K562 (cell line): ENCODE data around the gene ETS2. TPM values are rescaled to one million over a fixed set of nuclear protein-coding genes. Genes with fewer than 3 reads are reported as not detected.
A peak's percentile ranks its signal among the peaks of the same experiment; 100 is the strongest.

Experiments
- ATF1 ChIP-seq, 2 experiments: fragments of 450-650 bp in 1 of 2; IDR thresholded peaks; 2 replicates each; pipeline ENCODE4 v1.6.1; 2016; ENCODE audit warnings: missing compliant biosample characterization in 1 of 2, missing genetic modification characterization in 1 of 2
- ATF6 ChIP-seq: sonication (generic); formaldehyde crosslinking; IDR thresholded peaks from 2 replicates; pipeline ENCODE4 v1.4.0; 2020; ENCODE audit warnings: mild to moderate bottlenecking, missing genetic modification reagents
- CBX2 ChIP-seq: fragments of 200-600 bp; sonication (generic); IDR thresholded peaks from one replicate; pipeline ENCODE4 v1.6.1; 2012; ENCODE audit warnings: mild to moderate bottlenecking, low read length, inconsistent platforms; ENCODE audit not compliant: insufficient read depth, poor library complexity, severe bottlenecking
- E2F3 ChIP-seq: fragments of 250-450 bp; sonication (Bioruptor Pico); IDR thresholded peaks from 2 replicates; pipeline ENCODE4 v1.4.0; 2020; ENCODE audit warnings: mild to moderate bottlenecking
- EP400 ChIP-seq: fragments of 450-650 bp; IDR thresholded peaks from 2 replicates; pipeline ENCODE4 v1.6.1; 2017; ENCODE audit warnings: antibody characterized with exemption, mild to moderate bottlenecking, moderate library complexity
- IFI16 ChIP-seq: fragments of 250-450 bp; sonication (Bioruptor Pico); IDR thresholded peaks from 2 replicates; pipeline ENCODE4 v2.1.2; 2022; ENCODE audit warnings: mild to moderate bottlenecking, inconsistent platforms
- JUN ChIP-seq, 2 experiments: sonication (generic) in 1 of 2; formaldehyde crosslinking in 1 of 2; IDR thresholded peaks; 2 replicates each; pipeline versions ENCODE4 v1.6.1 to v1.8.0; 2012 to 2022; ENCODE audit warnings: borderline replicate concordance in 2 of 2, mild to moderate bottlenecking in 2 of 2, improper control_type of control experiment in 1 of 2, low read depth in 1 of 2, low read length in 1 of 2, missing genetic modification reagents in 1 of 2
- KAT2B ChIP-seq: IDR thresholded peaks from one replicate; pipeline ENCODE4 v1.6.1; 2012; ENCODE audit warnings: low read depth, mild to moderate bottlenecking, control low read depth, inconsistent platforms, low read length, moderate library complexity
- MYC ChIP-seq, 2 experiments: fragments of 250-450 bp in 1 of 2; sonication (Bioruptor Pico) in 1 of 2; IDR thresholded peaks; 2 replicates each; pipeline versions ENCODE4 v1.5.1 to v1.6.1; 2012 to 2021; ENCODE audit warnings: low read depth in 2 of 2, borderline replicate concordance in 1 of 2, improper control_type of control experiment in 1 of 2, low read length in 1 of 2, mild to moderate bottlenecking in 1 of 2, moderate library complexity in 1 of 2
- RAD21 ChIP-seq, 2 experiments: fragments of 250-450 bp in 1 of 2; fragments of 450-650 bp in 1 of 2; sonication (Bioruptor Pico) in 1 of 2; formaldehyde crosslinking in 1 of 2; IDR thresholded peaks in 1 of 2; conservative IDR thresholded peaks in 1 of 2; 2 replicates each; pipeline versions ENCODE4 v1.4.0 to v1.8.0; 2020 to 2022; ENCODE audit warnings: mild to moderate bottlenecking in 2 of 2, moderate library complexity in 1 of 2
- RNF2 ChIP-seq: sonication (generic); IDR thresholded peaks from 2 replicates; pipeline ENCODE4 v1.6.1; 2016
- RNF219 ChIP-seq: fragments of 250-450 bp; sonication (Bioruptor Pico); IDR thresholded peaks from 2 replicates; pipeline ENCODE4 v1.5.0; 2022; ENCODE audit warnings: mild to moderate bottlenecking
- SIX5 ChIP-seq, 2 experiments: IDR thresholded peaks; 2 replicates each; pipeline ENCODE4 v1.6.1; 2011; ENCODE audit warnings: low read length in 2 of 2, borderline replicate concordance in 1 of 2, low read depth in 1 of 2, mild to moderate bottlenecking in 1 of 2, moderate library complexity in 1 of 2; ENCODE audit not compliant: insufficient read depth in 1 of 2
- SMARCA4 ChIP-seq: fragments of 450-650 bp; IDR thresholded peaks from 2 replicates; pipeline ENCODE4 v1.6.1; 2016
- SMARCE1 ChIP-seq: fragments of 450-650 bp; IDR thresholded peaks from 2 replicates; pipeline ENCODE4 v1.7.1; 2016; ENCODE audit warnings: mild to moderate bottlenecking
- TAL1 ChIP-seq: fragments of 450-650 bp; IDR thresholded peaks from 2 replicates; pipeline ENCODE4 v1.6.1; 2016; ENCODE audit warnings: mild to moderate bottlenecking
- U2AF2 ChIP-seq: fragments of 200-400 bp; formaldehyde crosslinking; optimal IDR thresholded peaks from 2 replicates; pipeline ENCODE3; 2017; ENCODE audit warnings: low read depth, mild to moderate bottlenecking, low read length
- YY1 ChIP-seq, 3 experiments: IDR thresholded peaks; 2 replicates each; pipeline ENCODE4 v1.6.1; 2011; ENCODE audit warnings: low read length in 2 of 3, mild to moderate bottlenecking in 2 of 3, moderate library complexity in 2 of 3, borderline replicate concordance in 1 of 3, control low read depth in 1 of 3, low read depth in 1 of 3; ENCODE audit not compliant: insufficient read depth in 3 of 3, insufficient replicate concordance in 2 of 3, control insufficient read depth in 1 of 3, insufficient read length in 1 of 3; ENCODE audit errors: extremely low read depth in 1 of 3
- ZC3H4 ChIP-seq: sonication (generic); formaldehyde crosslinking; IDR thresholded peaks from 2 replicates; pipeline ENCODE4 v1.9.0; 2021; ENCODE audit warnings: missing genetic modification reagents, borderline replicate concordance
- ZEB2 ChIP-seq: fragments of 450-650 bp; IDR thresholded peaks from 2 replicates; pipeline ENCODE4 v1.6.1; 2016
- ZNF586 ChIP-seq: fragments of 450-650 bp; formaldehyde crosslinking; conservative IDR thresholded peaks from 2 replicates; pipeline ENCODE4 v1.4.0; 2020; ENCODE audit warnings: mild to moderate bottlenecking, moderate library complexity
- polyA plus RNA-seq, 8 experiments: library from polyadenylated mRNA; depleted of rRNA in 4 of 8; stranded (reverse) in 5 of 8; unstranded in 3 of 8; fragments of >200 nt; fragmentation: Nextera tagmentation in 2 of 8; fragmentation: Illumina TruSeq in 1 of 8; extraction: Ambion mirVana in 2 of 8; extraction: Trizol in 1 of 8; gene quantifications; 2 replicates each; pipeline versions ENCODE4 v1.2.1 to v1.2.3, GENCODE V29; 2011 to 2014; ENCODE audit warnings: inconsistent platforms in 1 of 8, missing spikeins in 1 of 8
- total RNA-seq, 7 experiments: library from RNA; depleted of rRNA in 6 of 7; stranded (reverse); fragments of >200 nt in 6 of 7; fragmentation: Illumina TruSeq in 2 of 7; extraction: Trizol in 2 of 7; gene quantifications; 2 replicates each; pipeline versions ENCODE4 v1.2.1 to v1.2.3, GENCODE V29; 2011 to 2021; ENCODE audit warnings: low replicate concordance in 1 of 7

Gene ETS2
- total and polyA plus RNA-seq, 9 of the 15 experiments (the other 6 are each of a cell fraction or from before 2014, with no cell fraction given): 1.7 to 24.4 (median 12.2) TPM

- TF ChIP-seq IFI16 (no peak), CBX2 (no peak), SMARCA4 (peak; percentile 82; the same call in 1 of the 2 replicates), RNF219 (no peak), E2F3 (CRISPR knock-in tag) (no peak), YY1 (IDR thresholded peaks at IDR 0.05; ENCODE audit: borderline replicate concordance in 1 of 3, control insufficient read depth in 1 of 3, extremely low read depth in 1 of 3, insufficient read depth in 3 of 3, insufficient read length in 1 of 3, insufficient replicate concordance in 2 of 3, low read depth in 1 of 3, low read length in 2 of 3) (no peak), RAD21 (CRISPR knock-in tag; conservative IDR thresholded peaks at IDR 0.05 in 1 of 2, IDR thresholded peaks at IDR 0.05 in 1 of 2) (peak in 1 of 2 experiments; percentile 3; a peak in 2 of 4 replicates), ZC3H4 (CRISPR knock-in tag) (no peak), JUN (IDR thresholded peaks at IDR 0.05; ENCODE audit: borderline replicate concordance, low read depth, low read length) (peak; percentile 90), JUN (CRISPR knock-in tag; IDR thresholded peaks at IDR 0.05; ENCODE audit: borderline replicate concordance) (no peak), ZNF586 (CRISPR knock-in tag) (0 out of 2 replicates have a peak, but pooled peaks have one; percentile 58), KAT2B (no peak), ATF1 (CRISPR knock-in tag; IDR thresholded peaks at IDR 0.05) (no peak), ATF1 (tag; IDR thresholded peaks at IDR 0.05) (peak; percentile 68), MYC (IDR thresholded peaks at IDR 0.05; ENCODE audit: low read depth, low read length) (peak; percentile 77), MYC (CRISPR knock-in tag; IDR thresholded peaks at IDR 0.05; ENCODE audit: borderline replicate concordance, low read depth) (no peak), SMARCE1 (peak; percentile 77; the same call in 1 of the 2 replicates), ATF6 (CRISPR knock-in tag) (no peak), EP400 (peak; percentile 73), RNF2 (peak; percentile 76), SIX5 (IDR thresholded peaks at IDR 0.05; ENCODE audit: borderline replicate concordance in 1 of 2, insufficient read depth in 1 of 2, low read depth in 1 of 2, low read length in 2 of 2) (no peak), TAL1 (peak; percentile 13; the same call in 1 of the 2 replicates), ZEB2 (peak; percentile 74), U2AF2 (no peak)
Observed at GRCh38 chr21:38831526-38832467, 26.1 kb downstream of the ETS2 start (continued).
